ENCODE data around the gene TGIF2. TPM values are rescaled to one million over a fixed set of nuclear protein-coding genes. Genes with fewer than 3 reads are reported as not detected.

The TGIF2 gene
- total and polyA plus RNA-seq, 2 of the 13 experiments (the other 11 are each of a cell fraction or from before 2014, with no cell fraction given) = 41.3 to 53.9 TPM

DNA sequence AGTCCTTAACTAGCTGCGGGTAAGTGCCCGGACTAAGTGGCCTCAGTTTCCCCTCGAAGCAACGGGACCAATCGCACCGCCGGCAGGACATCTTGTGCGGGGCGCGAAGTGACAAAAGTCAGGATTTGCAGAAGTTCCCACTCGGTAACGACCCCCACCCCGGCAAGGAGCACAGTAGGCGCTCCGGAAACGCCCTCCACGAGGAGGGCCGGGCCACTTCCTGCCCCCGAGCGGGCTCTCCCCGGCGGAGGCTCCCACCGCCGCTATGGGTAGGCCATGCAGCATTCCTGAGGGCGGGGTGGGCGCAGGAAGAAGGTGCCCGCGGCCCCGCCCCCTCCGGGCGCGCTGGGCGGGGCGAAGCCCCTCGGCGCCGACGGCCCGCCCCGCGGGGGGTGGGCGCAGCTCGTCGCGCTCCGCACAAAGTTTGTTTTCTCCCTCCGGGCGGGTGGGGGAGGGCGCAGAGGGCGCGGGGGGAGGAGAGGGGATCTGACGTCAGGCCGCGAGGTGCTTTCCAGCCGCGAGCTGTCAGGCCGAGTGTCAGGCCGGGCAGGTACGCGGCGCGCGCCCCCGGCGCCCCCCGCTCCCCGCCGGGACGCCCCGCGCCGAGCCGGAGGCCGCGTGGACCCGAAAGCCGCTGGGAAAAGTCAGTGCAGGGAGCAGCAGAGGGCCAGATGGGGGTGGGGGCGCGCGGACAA is at the start of gene TGIF2 (continued):
- peak; percentile 57; the same call in 1 of the 2 replicates for TF ChIP-seq CREB1 (IDR thresholded peaks at IDR 0.05)
- no peak for TF ChIP-seq CREB1 (CRISPR knock-in tag; IDR thresholded peaks at IDR 0.05)
- TF ChIP-seq, protein P1, sequence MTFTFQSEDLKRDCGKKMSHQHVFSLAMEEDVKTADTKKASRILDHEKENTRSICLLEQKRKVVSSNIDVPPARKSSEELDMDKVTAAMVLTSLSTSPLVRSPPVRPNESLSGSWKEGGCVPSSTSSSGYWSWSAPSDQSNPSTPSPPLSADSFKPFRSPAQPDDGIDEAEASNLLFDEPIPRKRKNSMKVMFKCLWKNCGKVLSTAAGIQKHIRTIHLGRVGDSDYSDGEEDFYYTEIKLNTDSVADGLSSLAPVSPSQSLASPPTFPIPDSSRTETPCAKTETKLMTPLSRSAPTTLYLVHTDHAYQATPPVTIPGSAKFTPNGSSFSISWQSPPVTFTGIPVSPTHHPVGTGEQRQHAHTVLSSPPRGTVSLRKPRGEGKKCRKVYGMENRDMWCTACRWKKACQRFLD (CRISPR knock-in tag; IDR thresholded peaks at IDR 0.05; ENCODE audit: borderline replicate concordance) = peak; percentile 57; the same call in 1 of the 2 replicates
- TF ChIP-seq MED1 (CRISPR knock-in tag; IDR thresholded peaks at IDR 0.05) = peak; percentile 83
- no peak for TF ChIP-seq FOXK2 (IDR thresholded peaks at IDR 0.05)
- no peak for TF ChIP-seq ZNF17 (CRISPR knock-in tag; IDR thresholded peaks at IDR 0.05)
- no peak for TF ChIP-seq SP2 (CRISPR knock-in tag; IDR thresholded peaks at IDR 0.05)
- TF ChIP-seq ZNF501 (CRISPR knock-in tag; IDR thresholded peaks at IDR 0.05) = peak; percentile 85
- TF ChIP-seq, protein P2, sequence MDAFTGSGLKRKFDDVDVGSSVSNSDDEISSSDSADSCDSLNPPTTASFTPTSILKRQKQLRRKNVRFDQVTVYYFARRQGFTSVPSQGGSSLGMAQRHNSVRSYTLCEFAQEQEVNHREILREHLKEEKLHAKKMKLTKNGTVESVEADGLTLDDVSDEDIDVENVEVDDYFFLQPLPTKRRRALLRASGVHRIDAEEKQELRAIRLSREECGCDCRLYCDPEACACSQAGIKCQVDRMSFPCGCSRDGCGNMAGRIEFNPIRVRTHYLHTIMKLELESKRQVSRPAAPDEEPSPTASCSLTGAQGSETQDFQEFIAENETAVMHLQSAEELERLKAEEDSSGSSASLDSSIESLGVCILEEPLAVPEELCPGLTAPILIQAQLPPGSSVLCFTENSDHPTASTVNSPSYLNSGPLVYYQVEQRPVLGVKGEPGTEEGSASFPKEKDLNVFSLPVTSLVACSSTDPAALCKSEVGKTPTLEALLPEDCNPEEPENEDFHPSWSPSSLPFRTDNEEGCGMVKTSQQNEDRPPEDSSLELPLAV (CRISPR knock-in tag; conservative IDR thresholded peaks at IDR 0.05; ENCODE audit: low read depth) = no peak
- TF ChIP-seq, protein P3, sequence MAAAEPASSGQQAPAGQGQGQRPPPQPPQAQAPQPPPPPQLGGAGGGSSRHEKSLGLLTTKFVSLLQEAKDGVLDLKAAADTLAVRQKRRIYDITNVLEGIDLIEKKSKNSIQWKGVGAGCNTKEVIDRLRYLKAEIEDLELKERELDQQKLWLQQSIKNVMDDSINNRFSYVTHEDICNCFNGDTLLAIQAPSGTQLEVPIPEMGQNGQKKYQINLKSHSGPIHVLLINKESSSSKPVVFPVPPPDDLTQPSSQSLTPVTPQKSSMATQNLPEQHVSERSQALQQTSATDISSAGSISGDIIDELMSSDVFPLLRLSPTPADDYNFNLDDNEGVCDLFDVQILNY (CRISPR knock-in tag; conservative IDR thresholded peaks at IDR 0.05) = peak; percentile 70; the same call in 1 of the 2 replicates
- peak; percentile 38; the same call in 1 of the 2 replicates for TF ChIP-seq SMAD1 (CRISPR knock-in tag; IDR thresholded peaks at IDR 0.05; ENCODE audit: borderline replicate concordance, low read depth)
- TF ChIP-seq RFXANK (CRISPR knock-in tag; IDR thresholded peaks at IDR 0.05) = no peak
- TF ChIP-seq ZNF567 (CRISPR knock-in tag; IDR thresholded peaks at IDR 0.05; ENCODE audit: borderline replicate concordance) = no peak; the same call in 1 of the 2 replicates
- TF ChIP-seq ZNF441 (CRISPR knock-in tag; IDR thresholded peaks at IDR 0.05; ENCODE audit: borderline replicate concordance) = peak; percentile 80; the same call in 1 of the 2 replicates
- TF ChIP-seq, protein P4, sequence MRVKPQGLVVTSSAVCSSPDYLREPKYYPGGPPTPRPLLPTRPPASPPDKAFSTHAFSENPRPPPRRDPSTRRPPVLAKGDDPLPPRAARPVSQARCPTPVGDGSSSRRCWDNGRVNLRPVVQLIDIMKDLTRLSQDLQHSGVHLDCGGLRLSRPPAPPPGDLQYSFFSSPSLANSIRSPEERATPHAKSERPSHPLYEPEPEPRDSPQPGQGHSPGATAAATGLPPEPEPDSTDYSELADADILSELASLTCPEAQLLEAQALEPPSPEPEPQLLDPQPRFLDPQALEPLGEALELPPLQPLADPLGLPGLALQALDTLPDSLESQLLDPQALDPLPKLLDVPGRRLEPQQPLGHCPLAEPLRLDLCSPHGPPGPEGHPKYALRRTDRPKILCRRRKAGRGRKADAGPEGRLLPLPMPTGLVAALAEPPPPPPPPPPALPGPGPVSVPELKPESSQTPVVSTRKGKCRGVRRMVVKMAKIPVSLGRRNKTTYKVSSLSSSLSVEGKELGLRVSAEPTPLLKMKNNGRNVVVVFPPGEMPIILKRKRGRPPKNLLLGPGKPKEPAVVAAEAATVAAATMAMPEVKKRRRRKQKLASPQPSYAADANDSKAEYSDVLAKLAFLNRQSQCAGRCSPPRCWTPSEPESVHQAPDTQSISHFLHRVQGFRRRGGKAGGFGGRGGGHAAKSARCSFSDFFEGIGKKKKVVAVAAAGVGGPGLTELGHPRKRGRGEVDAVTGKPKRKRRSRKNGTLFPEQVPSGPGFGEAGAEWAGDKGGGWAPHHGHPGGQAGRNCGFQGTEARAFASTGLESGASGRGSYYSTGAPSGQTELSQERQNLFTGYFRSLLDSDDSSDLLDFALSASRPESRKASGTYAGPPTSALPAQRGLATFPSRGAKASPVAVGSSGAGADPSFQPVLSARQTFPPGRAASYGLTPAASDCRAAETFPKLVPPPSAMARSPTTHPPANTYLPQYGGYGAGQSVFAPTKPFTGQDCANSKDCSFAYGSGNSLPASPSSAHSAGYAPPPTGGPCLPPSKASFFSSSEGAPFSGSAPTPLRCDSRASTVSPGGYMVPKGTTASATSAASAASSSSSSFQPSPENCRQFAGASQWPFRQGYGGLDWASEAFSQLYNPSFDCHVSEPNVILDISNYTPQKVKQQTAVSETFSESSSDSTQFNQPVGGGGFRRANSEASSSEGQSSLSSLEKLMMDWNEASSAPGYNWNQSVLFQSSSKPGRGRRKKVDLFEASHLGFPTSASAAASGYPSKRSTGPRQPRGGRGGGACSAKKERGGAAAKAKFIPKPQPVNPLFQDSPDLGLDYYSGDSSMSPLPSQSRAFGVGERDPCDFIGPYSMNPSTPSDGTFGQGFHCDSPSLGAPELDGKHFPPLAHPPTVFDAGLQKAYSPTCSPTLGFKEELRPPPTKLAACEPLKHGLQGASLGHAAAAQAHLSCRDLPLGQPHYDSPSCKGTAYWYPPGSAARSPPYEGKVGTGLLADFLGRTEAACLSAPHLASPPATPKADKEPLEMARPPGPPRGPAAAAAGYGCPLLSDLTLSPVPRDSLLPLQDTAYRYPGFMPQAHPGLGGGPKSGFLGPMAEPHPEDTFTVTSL (CRISPR knock-in tag; IDR thresholded peaks at IDR 0.05; ENCODE audit: borderline replicate concordance) = no peak
- TF ChIP-seq, protein P5, sequence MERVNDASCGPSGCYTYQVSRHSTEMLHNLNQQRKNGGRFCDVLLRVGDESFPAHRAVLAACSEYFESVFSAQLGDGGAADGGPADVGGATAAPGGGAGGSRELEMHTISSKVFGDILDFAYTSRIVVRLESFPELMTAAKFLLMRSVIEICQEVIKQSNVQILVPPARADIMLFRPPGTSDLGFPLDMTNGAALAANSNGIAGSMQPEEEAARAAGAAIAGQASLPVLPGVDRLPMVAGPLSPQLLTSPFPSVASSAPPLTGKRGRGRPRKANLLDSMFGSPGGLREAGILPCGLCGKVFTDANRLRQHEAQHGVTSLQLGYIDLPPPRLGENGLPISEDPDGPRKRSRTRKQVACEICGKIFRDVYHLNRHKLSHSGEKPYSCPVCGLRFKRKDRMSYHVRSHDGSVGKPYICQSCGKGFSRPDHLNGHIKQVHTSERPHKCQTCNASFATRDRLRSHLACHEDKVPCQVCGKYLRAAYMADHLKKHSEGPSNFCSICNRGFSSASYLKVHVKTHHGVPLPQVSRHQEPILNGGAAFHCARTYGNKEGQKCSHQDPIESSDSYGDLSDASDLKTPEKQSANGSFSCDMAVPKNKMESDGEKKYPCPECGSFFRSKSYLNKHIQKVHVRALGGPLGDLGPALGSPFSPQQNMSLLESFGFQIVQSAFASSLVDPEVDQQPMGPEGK (CRISPR knock-in tag; IDR thresholded peaks at IDR 0.05) = peak; percentile 93
